ENCODE measurements around the gene DLL1. TPM values are rescaled to one million over a fixed set of nuclear protein-coding genes. Genes with fewer than 3 reads are reported as not detected.

DLL1 gene
- total RNA-seq, 4 donors from 2014 or later, result 3.3 to 7.9 (median 6.6) TPM

DNA sequence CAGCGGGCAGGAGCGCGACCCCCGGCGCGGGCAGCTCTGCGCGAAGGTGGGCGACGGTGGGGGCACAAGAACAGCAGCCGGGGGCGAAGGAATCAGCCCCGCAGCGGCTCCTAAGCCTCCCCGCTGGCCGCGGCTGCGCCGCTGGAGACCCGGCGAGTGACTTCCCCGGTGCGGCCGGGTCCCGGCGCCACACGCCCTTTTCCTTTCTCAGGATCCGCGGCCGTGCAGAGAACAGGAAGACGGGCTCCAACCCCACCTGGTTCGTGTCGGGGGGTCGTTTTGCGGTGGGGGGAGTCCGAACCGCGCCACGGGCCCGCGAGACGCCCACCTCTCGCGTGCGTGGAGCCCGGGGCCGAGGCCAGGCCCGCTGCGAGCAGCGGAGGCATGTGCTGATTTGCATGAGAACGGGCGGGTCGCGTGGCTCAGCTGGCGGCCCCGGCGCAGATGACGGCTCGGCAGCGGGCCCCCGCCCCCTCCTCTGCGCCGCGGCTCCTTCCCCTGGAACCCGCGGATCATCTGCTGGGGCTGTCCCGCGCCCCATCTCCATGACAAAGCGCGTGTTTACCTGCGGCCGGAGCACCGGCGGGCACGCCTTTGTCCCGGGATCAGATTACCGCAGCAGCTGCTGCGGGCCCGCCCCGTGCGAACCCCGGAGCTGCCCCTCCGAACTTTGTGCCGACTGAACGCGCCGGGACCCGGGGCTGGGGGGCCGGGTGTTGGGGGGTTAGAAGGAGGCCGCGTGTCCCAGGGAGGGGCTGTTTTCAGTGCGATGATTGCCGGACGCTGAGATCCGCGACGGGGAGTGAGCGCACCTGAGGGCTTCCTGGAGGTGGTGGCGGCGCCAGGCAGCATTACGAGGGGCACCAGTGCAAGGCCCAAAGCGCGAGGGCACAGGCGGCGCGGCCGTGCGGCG is 4.9 kb upstream of the DLL1 start:
- Histone ChIP-seq H3K27me3 (peaks cover 6 to 89% of the 10 kb centered on the region in 2 donors), H3K27ac (no peak overlapping the region), H3K9me3 (no peaks in the 10 kb centered on the region), H3K4me3 (peak overlapping the region; percentile 22 to 52 (median 42)), H3K36me3 (no peaks in the 10 kb centered on the region), H3K4me1 (peaks cover 0 to 62% (median 42%) of the 10 kb centered on the region in 4 donors)
- DNase-seq (ENCODE audit: low spot score in 2 of 2), result no peak
- WGBS, 2 donors, result 0 to 1% methylated on average over 16 to 50 of the region's 109 CpGs
- TF ChIP-seq, protein P1, sequence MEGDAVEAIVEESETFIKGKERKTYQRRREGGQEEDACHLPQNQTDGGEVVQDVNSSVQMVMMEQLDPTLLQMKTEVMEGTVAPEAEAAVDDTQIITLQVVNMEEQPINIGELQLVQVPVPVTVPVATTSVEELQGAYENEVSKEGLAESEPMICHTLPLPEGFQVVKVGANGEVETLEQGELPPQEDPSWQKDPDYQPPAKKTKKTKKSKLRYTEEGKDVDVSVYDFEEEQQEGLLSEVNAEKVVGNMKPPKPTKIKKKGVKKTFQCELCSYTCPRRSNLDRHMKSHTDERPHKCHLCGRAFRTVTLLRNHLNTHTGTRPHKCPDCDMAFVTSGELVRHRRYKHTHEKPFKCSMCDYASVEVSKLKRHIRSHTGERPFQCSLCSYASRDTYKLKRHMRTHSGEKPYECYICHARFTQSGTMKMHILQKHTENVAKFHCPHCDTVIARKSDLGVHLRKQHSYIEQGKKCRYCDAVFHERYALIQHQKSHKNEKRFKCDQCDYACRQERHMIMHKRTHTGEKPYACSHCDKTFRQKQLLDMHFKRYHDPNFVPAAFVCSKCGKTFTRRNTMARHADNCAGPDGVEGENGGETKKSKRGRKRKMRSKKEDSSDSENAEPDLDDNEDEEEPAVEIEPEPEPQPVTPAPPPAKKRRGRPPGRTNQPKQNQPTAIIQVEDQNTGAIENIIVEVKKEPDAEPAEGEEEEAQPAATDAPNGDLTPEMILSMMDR (IDR thresholded peaks at IDR 0.05), result no peak
- TF ChIP-seq POLR2A (IDR thresholded peaks at IDR 0.05) (no peak), EP300 (IDR thresholded peaks at IDR 0.05) (no peak)

DNA sequence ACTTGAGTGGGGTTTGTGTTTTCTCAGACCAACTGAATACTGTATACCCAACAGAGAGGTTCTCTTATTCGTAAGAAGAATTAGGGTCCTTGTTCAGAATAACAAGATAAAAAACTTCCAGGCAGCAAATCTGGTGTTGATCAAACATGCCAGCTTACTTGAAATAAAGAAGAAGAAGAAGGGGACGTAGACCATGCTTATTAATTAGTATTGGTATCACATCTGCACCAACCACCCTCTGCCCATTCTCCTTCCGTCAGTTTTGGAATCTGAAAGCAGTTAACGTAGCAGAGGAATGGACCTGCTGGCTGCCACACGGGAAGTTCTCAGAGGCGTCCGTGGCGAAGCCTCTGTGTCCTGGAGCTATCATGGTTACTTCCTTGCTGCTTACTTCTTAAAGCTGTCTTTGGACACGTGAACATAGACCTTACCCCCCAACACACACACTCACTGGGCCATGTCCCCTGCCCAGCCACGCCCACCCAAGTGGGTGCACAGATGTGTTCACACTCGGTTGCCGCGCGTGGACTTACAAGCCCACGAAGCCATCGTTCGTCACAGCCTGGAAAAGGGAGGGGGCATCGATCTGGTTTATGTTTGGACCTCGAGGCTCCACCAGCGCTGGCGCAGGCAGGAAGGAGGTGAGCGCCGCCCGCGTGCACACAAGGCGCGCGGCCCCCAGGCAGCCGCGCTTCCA is 4.1 kb upstream of the DLL1 start:
- Histone ChIP-seq H3K4me3 (peak overlapping the region; percentile 22 to 52 (median 42)), H3K36me3 (no peaks in the 10 kb centered on the region), H3K4me1 (peaks cover 0 to 69% (median 43%) of the 10 kb centered on the region in 4 donors), H3K27me3 (peaks cover 6 to 92% of the 10 kb centered on the region in 2 donors), H3K27ac (no peak overlapping the region), H3K9me3 (no peaks in the 10 kb centered on the region)
- 15 to 17% methylated on average over 20 to 26 of the region's 30 CpGs for WGBS, 2 donors
- DNase-seq (ENCODE audit: low spot score in 2 of 2), result no peak
- no peak for TF ChIP-seq POLR2A (IDR thresholded peaks at IDR 0.05)
- TF ChIP-seq EP300 (IDR thresholded peaks at IDR 0.05), result no peak
- TF ChIP-seq, protein P1 (IDR thresholded peaks at IDR 0.05), result no peak

- H3K4me1 ChIP-seq, result peaks cover 0 to 76% (median 48%) of the 10 kb centered on the region in 4 donors
- H3K9me3 ChIP-seq, result no peaks in the 10 kb centered on the region
- TF ChIP-seq EP300 (IDR thresholded peaks at IDR 0.05) (no peak), POLR2A (IDR thresholded peaks at IDR 0.05) (no peak)
- TF ChIP-seq, protein P1 (IDR thresholded peaks at IDR 0.05), result no peak
- no peak overlapping the region for H3K27ac ChIP-seq
- WGBS, 2 donors, result 28 to 43% methylated on average over 2 of the region's 2 CpGs
- H3K4me3 ChIP-seq, result no peak overlapping the region
- no peak for DNase-seq (ENCODE audit: low spot score in 2 of 2)
- H3K27me3 ChIP-seq, result peaks cover 6 to 91% of the 10 kb centered on the region in 2 donors
- H3K36me3 ChIP-seq, result no peaks in the 10 kb centered on the region
These were observed 3.4 kb upstream of the DLL1 start for GRCh38 chr6:170294298-170294730.

- no peaks in the 10 kb centered on the region for H3K36me3 ChIP-seq
- 11 to 15% methylated on average over 23 of the region's 23 CpGs for WGBS, 2 donors
- no peaks in the 10 kb centered on the region for H3K9me3 ChIP-seq
- H3K4me3 ChIP-seq, result peak overlapping the region in 1 of 4 donors; percentile 2
- peaks cover 0 to 83% (median 56%) of the 10 kb centered on the region in 4 donors for H3K4me1 ChIP-seq
- no peak overlapping the region for H3K27ac ChIP-seq
- no peak for DNase-seq (ENCODE audit: low spot score in 2 of 2)
- TF ChIP-seq, protein P1 (IDR thresholded peaks at IDR 0.05), result no peak
- no peak for TF ChIP-seq POLR2A (IDR thresholded peaks at IDR 0.05)
- no peak for TF ChIP-seq EP300 (IDR thresholded peaks at IDR 0.05)
- H3K27me3 ChIP-seq, result peaks cover 6 to 91% of the 10 kb centered on the region in 2 donors
These were observed 2.7 kb upstream of the DLL1 start for GRCh38 chr6:170293341-170294231.
